ENCODE results near the gene GNAZ.
A peak's percentile ranks its signal among the peaks of the same experiment; 100 is the strongest.

GNAZ gene

DNA sequence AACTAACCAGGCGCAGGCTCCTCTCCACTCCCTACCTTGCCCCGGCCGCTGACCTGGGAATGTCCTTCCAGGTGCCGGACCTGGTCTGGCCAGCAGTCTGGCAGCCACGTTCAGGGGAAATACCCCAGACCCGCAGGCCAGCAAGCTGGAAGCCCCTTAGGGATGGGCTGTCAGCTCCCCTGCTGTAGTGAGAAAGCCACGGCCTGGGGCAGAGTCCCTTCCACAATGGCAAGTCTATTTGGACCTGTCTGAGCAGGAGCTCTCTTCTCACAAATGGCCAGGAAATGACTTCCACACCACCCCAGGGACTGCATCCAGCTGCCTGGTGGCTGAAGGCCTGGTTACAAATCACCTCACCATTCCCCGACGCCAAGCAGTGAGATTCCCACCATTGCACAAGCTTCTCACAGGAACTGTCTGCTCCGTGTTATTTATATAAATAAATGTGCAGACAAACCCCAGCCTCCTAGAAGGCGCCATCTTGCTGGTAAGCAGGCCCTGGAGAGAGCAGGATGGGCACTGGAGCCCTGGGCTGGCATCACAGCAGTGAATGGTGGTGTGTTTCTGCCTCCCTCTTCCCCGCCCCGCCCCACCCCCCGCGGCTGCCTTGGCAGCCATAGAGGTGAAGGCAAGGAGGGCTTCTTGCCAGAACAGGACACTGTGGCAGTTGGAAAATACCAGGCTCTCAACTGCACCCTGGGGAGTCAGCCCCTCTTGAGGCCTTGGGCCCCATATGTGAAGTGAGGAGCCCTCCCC is 47.8 kb downstream of the GNAZ start:
- no peaks in the 10 kb centered on the region for H3K9me3 Mint-ChIP-seq (ENCODE audit: low read depth)
- no peak overlapping the region for H3K27ac Mint-ChIP-seq
- no peaks in the 10 kb centered on the region for H3K27me3 Mint-ChIP-seq
- H3K36me3 Mint-ChIP-seq: peaks cover 4% of the 10 kb centered on the region
- H3K4me1 Mint-ChIP-seq (ENCODE audit: low read depth): peaks cover 12% of the 10 kb centered on the region
- no peak overlapping the region for H3K4me3 Mint-ChIP-seq

DNA sequence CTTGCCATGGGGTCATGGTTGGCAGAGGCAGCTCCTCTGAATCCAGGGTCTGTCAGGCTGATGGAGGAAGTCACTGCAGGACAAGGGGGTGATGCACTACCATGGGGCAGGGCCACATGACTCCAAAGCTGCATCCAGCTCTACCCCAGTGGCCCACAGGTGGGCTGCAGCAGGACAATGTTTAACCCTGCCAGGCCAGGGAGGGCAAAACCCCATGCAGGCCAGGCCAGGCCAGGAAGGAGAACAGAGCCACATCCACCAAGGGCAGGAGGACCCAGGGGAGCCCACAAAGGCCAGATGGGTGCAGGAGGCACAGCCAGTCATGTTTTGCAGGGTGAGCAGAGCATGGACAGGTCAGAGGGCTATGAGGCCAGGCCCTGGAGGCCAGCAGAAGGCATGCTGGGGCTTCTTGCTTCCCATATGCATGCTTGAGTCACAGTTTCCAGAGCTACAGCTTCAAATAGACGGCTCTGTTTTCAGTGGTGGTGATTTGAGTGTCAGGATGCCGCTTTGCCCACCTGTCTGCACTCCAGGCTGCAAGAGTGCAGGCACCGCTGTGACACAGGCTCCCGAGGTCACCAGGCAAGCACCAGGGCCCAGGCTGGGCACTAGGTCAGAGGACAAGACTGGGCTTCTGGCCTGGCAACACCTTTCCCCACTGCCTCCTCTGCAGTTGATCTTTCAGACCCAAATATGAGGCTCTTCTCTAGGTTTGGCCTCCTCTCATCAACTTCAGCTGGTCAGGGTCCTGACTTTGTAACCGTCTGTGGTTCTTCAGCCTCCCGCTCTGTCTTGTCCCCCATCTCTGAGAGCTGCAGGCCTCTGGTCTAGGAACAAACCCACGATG is 48.6 kb downstream of the GNAZ start:
- Mint-ChIP-seq H3K4me1 (ENCODE audit: low read depth) (peaks cover 12% of the 10 kb centered on the region), H3K27ac (peak overlapping the region; percentile 94), H3K27me3 (no peaks in the 10 kb centered on the region), H3K9me3 (ENCODE audit: low read depth) (no peaks in the 10 kb centered on the region), H3K36me3 (peaks cover 4% of the 10 kb centered on the region), H3K4me3 (peak overlapping the region; percentile 69)

DNA sequence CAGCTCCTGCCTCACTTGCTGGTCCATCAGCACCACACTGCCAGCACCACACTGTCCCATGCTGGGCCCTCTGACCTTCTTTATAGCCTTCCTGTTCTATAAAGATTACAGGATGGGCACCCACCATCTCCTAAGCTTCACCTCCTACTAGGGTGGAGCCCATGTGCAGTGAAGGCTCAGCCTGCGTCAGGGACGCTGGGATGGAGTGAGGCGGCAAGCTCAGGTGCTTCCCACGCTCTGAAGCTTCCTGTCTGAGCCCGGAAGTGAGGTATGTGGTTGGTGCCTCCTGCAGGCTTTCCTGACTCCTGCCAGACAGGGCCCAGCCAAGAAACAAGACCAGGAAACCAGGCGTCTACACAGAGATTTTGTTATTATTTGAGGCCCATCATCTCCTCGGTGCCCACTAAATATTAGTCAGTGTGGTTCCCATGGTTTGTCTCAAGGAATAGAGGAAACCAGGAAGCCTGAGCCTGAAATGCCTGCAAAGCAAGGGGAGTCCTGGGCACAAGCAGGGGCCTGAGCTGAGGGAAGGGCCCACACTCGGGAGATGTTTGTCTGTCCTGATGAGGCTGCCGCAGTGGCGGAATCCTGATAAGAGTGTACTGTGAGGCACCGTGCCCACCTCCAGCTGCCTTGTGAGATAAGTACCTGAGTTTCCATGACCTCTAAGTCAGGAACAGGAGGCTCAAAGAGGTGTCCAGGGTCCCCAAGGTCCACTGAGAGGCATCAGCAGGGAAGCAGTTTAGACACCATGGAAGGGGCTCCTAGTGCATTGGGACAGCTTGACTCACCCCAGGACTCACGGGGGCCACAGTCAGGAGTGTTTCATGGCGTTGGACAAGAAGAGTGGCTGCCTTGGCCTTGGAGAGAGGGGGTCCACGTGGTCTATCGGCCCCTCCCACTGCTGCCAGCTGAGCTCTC is 49.4 kb downstream of the GNAZ start:
- Mint-ChIP-seq H3K27me3 (no peaks in the 10 kb centered on the region), H3K27ac (peak overlapping the region; percentile 94), H3K36me3 (peaks cover 4% of the 10 kb centered on the region), H3K9me3 (ENCODE audit: low read depth) (no peaks in the 10 kb centered on the region), H3K4me3 (peak overlapping the region; percentile 69), H3K4me1 (ENCODE audit: low read depth) (peaks cover 12% of the 10 kb centered on the region)

DNA sequence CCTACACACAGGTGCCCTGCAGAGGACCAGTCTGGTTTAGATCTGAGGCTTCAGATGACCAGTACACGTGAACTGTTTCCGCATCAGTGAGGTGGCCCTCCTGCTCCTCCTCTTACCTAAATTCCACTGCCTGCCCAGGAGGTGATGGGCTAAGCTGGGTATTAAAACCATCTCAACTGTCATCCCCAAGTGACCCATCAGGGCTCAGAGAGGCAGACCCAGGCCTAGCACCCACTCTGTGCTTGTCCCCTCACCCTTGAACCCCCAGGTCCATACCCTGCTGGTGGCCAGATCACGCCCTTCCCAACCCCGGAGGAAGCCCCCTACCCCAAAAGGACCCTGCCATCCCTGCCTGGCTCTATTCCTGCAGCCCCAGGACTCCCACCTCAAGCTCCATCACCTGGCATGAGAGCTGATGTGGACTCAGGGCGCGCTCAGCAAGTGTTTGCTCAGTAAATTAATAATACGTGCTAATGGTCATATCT is 50.1 kb downstream of the GNAZ start:
- Mint-ChIP-seq H3K27me3 (no peaks in the 10 kb centered on the region), H3K4me1 (ENCODE audit: low read depth) (peaks cover 12% of the 10 kb centered on the region), H3K36me3 (peaks cover 4% of the 10 kb centered on the region), H3K27ac (peak overlapping the region; percentile 72), H3K4me3 (no peak overlapping the region), H3K9me3 (ENCODE audit: low read depth) (no peaks in the 10 kb centered on the region)

DNA sequence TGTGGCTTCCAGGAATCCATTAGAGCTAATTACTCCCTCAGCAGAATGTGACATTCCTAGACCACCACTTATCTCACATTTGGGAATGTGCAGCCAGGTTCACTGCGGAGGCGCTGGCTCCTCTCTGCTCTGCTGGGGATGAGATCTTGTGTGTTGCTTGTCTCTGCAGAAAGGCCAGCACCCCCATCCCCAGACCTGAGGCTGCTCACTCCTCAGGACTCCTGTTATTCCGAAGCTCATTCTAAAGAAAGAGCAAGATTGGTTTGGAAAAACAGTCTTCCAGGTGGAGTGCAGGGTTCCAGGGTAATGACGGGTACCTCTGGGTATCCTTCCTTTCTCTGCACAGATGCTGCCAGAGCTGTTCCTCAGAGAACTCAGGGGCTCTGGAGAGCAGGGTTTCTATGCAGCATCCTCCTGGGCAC is 50.7 kb downstream of the GNAZ start:
- Mint-ChIP-seq H3K4me1 (ENCODE audit: low read depth) (peaks cover 12% of the 10 kb centered on the region), H3K27me3 (no peaks in the 10 kb centered on the region), H3K4me3 (no peak overlapping the region), H3K36me3 (peaks cover 4% of the 10 kb centered on the region), H3K9me3 (ENCODE audit: low read depth) (no peaks in the 10 kb centered on the region), H3K27ac (no peak overlapping the region)

DNA sequence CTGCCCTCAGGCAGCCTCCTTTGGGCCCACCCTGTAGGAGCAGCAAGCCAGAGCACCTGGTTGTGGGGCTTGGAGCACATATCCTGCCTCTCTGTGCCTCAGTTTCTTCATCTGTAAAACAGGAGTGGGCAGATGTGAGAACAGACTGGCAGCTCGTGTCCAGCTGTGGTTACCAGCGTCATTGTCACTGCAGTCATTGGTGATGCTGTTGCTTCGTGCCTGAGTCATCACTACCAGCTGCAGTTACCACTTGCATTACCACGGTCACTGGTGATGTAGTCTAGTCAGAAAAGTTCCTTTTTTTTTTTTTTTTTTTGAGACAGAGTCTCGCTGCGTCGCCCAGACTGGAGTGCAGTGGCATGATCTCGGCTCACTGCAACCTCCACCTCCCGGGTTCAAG is 51.1 kb downstream of the GNAZ start:
- H3K27ac Mint-ChIP-seq: no peak overlapping the region
- H3K4me1 Mint-ChIP-seq (ENCODE audit: low read depth): peaks cover 12% of the 10 kb centered on the region
- H3K9me3 Mint-ChIP-seq (ENCODE audit: low read depth): no peaks in the 10 kb centered on the region
- H3K36me3 Mint-ChIP-seq: peaks cover 4% of the 10 kb centered on the region
- H3K4me3 Mint-ChIP-seq: no peak overlapping the region
- H3K27me3 Mint-ChIP-seq: no peaks in the 10 kb centered on the region

DNA sequence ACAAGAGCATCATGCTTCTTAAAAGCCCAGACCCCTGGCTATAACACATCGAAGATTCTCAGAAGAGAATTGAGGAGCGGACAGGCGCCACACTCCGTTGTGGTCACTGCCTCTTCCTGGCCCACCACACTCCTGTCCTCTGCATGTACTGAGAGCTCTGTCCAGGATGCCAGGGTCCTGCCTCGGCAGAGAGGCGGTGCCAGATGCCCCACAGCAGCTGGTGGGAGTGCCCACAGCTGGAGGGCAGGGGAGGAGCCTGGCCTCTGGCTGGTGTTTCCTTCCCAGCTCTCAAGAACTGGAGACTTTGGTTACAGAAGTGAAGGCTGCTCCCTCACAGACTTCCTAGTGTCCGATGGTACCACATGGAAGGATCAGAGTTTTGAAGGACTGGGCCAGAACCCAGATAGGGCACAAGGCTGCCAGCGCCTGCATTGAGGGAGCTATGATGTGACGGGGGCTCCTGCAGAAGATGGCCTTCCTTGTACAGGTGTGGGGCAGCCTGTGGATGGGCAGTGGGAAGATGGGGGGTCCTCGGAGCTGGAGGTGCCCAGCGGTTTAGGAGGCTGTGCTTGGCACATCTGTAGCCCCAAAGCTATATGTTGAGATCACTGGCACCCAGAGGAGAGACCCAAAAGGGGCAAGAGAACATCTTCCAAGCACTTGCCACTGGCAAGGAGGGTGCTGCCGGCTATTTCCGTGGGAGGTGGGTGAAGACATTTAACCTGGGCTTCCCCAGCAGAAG is 52.1 kb downstream of the GNAZ start:
- H3K27ac Mint-ChIP-seq: no peak overlapping the region
- no peak overlapping the region for H3K4me3 Mint-ChIP-seq
- H3K9me3 Mint-ChIP-seq (ENCODE audit: low read depth): no peaks in the 10 kb centered on the region
- H3K36me3 Mint-ChIP-seq: peaks cover 4% of the 10 kb centered on the region
- H3K27me3 Mint-ChIP-seq: no peaks in the 10 kb centered on the region
- peaks cover 12% of the 10 kb centered on the region for H3K4me1 Mint-ChIP-seq (ENCODE audit: low read depth)

DNA sequence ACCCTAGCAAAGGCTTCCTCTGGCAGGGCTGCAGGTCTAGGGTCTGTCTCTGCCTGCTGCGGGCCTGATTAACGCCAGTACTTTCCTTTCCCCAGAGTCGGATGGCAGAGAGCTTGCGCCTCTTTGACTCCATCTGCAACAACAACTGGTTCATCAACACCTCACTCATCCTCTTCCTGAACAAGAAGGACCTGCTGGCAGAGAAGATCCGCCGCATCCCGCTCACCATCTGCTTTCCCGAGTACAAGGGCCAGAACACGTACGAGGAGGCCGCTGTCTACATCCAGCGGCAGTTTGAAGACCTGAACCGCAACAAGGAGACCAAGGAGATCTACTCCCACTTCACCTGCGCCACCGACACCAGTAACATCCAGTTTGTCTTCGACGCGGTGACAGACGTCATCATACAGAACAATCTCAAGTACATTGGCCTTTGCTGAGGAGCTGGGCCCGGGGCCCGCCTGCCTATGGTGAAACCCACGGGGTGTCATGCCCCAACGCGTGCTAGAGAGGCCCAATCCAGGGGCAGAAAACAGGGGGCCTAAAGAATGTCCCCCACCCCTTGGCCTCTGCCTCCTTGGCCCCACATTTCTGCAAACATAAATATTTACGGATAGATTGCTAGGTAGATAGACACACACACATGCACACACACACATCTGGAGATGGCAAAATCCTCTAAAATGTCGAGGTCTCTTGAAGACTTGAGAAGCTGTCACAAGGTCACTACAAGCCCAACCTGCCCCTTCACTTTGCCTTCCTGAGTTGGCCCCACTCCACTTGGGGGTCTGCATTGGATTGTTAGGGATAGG is 52.9 kb downstream of the GNAZ start:
- Mint-ChIP-seq H3K36me3 (peaks cover 4% of the 10 kb centered on the region), H3K27ac (peak overlapping the region; percentile 5), H3K9me3 (ENCODE audit: low read depth) (no peaks in the 10 kb centered on the region), H3K4me3 (no peak overlapping the region), H3K27me3 (no peaks in the 10 kb centered on the region), H3K4me1 (ENCODE audit: low read depth) (peaks cover 12% of the 10 kb centered on the region)

DNA sequence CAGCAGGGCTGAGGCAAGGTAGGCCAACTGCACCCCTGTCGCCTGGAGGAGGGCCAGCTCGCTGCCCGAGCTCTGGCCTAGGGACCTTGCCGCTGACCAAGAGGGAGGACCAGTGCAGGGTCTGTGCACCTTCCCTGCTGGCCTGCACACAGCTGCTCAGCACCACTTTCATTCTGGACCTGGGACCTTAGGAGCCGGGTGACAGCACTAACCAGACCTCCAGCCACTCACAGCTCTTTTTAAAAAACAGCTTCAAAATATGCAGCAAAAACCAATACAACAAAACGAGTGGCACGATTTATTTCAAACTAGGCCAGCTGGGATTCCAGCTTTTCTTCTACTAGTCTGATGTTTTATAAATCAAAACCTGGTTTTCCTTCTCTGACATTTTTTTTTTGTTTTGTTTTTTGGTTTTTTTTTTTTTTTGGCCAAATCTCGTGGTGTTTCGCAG is 53.5 kb downstream of the GNAZ start:
- H3K9me3 Mint-ChIP-seq (ENCODE audit: low read depth): no peaks in the 10 kb centered on the region
- peaks cover 12% of the 10 kb centered on the region for H3K4me1 Mint-ChIP-seq (ENCODE audit: low read depth)
- H3K27me3 Mint-ChIP-seq: no peaks in the 10 kb centered on the region
- H3K4me3 Mint-ChIP-seq: no peak overlapping the region
- H3K27ac Mint-ChIP-seq: no peak overlapping the region
- H3K36me3 Mint-ChIP-seq: peaks cover 4% of the 10 kb centered on the region

DNA sequence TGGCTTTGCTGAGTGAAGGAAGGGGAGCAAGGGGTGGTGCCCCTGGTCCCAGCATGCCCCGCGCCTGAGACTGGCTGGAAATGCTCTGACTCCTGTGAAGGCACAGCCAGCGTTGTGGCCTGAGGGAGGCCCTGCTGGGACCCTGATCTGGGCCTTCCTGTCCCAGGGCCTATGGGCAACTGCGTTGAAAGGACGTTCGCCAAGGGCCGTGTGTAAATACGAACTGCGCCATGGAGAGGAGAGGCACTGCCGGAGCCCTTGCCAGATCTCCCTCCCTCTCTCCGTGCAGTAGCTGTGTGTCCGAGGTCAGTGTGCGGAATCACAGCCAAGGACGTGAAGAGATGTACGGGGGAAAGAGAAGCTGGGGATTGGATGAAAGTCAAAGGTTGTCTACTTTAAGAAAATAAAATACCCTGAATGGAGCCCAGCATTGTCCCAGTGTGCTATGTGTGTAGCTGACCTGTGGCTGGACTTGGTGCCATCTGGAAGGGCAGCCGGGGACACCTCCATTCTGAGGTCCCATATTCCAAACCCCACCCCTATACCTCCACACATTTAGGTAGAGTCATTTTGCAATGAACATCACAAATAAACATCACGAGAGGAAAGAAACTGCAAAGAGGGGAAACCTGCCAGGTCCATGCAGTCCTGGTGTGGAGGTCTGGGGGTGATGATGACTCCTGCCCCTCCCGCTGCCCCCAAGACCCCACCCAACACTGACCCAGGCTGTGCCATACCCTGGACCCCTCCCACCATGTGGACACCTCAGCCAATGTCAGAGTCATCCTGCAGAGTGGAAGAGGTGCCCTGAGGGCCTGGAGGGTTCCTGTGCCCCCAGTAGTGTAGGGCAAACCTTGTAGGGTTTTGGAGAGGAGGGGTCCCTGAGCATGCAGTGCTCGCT is 54.5 kb downstream of the GNAZ start:
- Mint-ChIP-seq H3K36me3 (peaks cover 2% of the 10 kb centered on the region), H3K9me3 (ENCODE audit: low read depth) (no peaks in the 10 kb centered on the region), H3K4me3 (no peak overlapping the region), H3K27me3 (no peaks in the 10 kb centered on the region), H3K4me1 (ENCODE audit: low read depth) (peaks cover 5% of the 10 kb centered on the region), H3K27ac (no peak overlapping the region)

DNA sequence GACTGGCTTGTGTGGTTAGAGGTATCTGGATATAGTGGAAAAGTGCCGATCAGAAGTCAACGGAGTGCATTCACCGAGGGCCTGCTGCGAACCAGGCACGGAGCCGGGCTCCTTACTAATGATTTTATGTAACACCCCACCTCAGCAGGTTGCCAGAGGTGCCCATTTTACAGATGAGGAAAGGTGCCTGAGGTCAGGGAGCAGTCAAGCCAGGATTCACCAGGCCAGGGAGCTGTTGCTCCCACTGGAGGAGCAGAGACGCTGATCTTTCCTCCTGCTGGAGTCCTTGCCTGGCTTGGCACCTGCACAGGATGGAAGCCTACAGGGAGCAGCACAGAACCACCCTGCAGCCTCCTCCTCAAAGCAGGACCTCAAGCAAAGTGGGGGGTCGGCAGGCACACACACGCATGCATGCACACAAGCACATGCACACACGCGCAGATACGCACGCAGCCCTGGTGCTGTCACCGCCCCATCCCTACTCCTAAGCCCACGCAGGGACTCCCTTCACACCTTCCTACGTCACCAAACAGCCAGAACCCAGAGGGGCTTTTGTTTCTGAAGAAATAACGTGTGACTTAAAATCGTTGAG is 55.3 kb downstream of the GNAZ start:
- Mint-ChIP-seq H3K27ac (no peak overlapping the region), H3K4me1 (ENCODE audit: low read depth) (peaks cover 2% of the 10 kb centered on the region), H3K4me3 (no peak overlapping the region)

DNA sequence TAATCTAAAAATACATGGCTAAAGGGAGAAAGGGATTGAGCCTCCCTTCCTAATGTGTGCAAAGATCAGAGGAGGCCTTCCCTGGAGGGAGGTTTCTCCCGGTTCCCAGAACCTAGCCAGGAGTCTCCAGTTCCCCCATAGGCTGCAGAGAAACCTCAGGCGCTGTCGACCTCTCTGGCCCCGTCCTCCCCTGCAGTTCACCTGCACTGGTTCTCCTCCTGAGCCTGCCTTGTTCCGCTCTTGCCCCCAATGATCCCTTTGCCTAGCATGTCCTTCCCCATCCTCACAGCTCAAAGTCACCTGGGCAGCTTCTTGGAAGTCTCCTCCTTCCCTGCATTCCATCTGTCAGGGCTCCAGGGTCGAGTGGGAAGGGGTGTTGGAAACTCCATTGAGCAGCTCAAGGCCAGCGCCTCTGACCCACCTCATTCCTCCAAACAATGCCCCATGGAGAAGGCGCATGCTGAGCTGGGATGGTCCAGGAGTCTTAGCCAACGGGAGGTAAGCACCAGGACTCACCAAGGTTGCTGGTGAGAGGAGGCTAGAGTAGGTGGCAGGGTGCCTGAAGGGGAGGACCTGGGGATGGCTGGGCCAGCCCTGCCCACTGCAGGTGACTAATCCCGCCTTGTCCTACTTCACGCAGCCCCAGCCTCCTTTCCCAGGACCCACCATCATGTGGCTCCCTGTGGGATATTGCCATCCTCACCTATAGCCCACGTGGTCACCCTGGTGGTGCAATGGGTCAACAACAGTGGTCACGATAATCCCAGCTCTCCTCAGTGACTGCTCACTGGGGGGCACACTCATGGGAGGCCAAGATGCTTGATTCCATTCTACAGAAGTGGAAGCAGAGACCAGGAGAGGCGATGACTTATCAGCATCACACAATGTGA is 56.1 kb downstream of the GNAZ start:
- Mint-ChIP-seq H3K9me3 (ENCODE audit: low read depth) (no peaks in the 10 kb centered on the region), H3K27me3 (no peaks in the 10 kb centered on the region), H3K4me1 (ENCODE audit: low read depth) (no peaks in the 10 kb centered on the region), H3K4me3 (no peak overlapping the region), H3K27ac (no peak overlapping the region), H3K36me3 (no peaks in the 10 kb centered on the region)

More for the DNA sequence above, 55.3 kb downstream of the GNAZ start:
- Mint-ChIP-seq H3K36me3 (no peaks in the 10 kb centered on the region), H3K9me3 (ENCODE audit: low read depth) (no peaks in the 10 kb centered on the region), H3K27me3 (no peaks in the 10 kb centered on the region)
